Measurements from ENCODE around the gene HDC.

Gene HDC

GRCh38 chr15:50227076-50227475 lies 38.5 kb downstream of the HDC start:
- no peak for DNase-seq (ENCODE audit: low spot score)

DNA sequence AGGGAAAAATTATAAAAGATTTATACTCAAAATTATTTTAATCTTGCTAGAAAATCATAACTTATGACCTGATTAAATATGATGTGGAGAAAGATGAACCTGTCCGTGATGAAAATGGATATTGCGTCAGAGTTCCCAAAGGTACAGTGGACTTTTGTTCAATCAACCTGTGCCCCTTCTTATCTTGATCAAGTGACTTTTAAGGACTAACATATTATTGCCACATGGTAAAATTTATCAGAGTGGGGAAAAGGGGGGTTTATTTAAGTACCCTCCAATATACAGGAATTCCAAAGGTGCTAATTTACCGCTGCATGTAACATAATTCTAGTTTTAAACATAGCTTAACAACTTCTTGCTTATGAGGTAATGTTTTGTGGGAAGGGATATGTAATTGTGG lies 39.6 kb downstream of the HDC start:
- no peak for DNase-seq (ENCODE audit: low spot score)

- no peak for DNase-seq (ENCODE audit: low spot score)
Observed at GRCh38 chr15:50225057-50225456, 40.5 kb downstream of the HDC start.

DNA sequence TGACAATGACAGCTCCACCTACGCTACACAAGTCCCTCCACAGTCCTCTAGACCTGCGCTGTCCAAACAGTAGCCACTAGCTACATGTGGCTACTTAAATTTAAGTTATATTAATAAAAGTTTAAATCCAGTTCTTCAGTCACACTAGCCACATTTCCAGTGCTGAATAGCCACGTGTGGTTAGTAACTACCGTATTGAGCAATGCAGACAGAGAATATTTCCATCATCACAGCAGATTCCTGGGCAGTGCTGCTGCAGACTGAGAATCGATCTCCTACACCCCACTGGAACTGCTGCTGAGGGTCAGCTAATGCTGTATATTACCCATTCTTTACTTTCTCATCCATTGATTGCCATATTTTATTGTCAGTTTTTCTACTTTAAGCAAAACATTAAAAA lies 40.9 kb downstream of the HDC start:
- DNase-seq (ENCODE audit: low spot score): no peak

- no peak for DNase-seq (ENCODE audit: low spot score)
Observed at GRCh38 chr15:50222181-50222580, 43.3 kb downstream of the HDC start.

- no peak for DNase-seq (ENCODE audit: low spot score)
Observed at GRCh38 chr15:50219820-50220219, 45.7 kb downstream of the HDC start.

DNA sequence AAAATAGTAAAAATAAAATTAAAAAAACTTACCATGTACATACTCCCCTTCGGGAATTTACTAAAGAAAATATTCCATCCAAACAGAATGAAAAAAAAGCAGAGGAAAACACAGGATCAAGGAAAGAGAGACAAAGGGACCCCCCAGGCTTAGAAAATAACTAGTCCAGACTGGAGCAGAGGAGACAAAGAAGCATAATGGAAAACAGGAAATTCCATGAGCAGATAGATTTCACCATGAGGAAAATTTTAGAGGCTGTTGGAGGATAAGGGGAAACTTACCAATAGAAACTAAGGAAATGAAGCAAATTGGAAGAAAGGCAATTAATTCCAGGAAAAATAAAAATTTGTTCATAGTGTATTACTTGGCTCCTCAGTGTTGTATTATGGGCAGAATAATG lies 46.8 kb downstream of the HDC start:
- DNase-seq (ENCODE audit: low spot score): no peak

DNA sequence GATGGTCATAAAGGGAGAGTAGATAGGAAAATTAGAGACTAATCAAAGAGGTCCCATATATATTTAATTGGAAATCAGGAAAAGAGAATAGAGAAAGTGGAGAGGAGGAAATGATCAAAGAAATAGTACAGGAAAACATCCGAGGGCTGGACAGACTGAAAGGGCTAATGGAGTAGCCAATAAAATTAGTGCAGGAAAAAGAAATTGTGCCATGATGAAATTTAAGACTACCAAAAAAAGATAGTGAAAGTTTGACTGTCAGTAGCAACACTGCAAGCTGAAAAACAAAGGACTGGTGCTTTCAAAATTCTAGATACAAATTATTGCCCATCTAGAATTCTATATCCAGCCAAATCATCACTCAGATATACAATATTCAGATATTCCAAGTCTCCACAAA lies 47.2 kb downstream of the HDC start:
- DNase-seq (ENCODE audit: low spot score): no peak

DNA sequence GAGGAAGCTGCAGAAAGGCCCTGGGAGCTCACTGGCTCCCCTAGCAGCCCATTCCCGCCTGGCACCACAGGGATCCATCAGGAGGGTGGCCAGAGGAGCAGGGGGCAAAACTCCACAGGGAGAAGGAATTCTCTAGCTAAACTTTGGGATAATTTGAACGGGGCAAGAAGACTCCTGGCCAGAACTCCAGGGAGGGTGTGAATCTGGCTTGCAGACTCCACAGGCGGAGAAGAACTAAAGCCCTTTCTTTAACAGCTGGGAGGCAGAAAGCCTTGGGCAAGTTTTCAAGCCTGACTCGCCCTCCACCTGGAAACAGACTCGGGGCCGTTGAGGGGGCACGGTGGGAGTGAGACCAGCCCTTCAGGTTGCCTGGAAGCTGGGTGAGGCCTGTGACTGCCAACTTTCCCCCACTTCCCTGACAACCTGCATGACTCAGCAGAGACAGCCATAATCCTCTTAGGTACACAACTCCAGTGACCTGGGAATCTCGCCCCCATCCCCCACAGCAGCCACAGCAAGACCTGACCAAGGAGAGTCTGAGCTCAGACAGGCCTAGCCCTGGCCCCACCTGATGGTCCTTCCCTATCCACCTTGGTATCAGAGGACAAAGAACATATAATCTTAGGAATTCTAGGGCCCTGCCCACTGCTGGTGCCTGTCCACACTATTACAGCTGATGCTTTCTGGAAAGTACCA lies 54.9 kb downstream of the HDC start:
- DNase-seq (ENCODE audit: low spot score): no peak

DNA sequence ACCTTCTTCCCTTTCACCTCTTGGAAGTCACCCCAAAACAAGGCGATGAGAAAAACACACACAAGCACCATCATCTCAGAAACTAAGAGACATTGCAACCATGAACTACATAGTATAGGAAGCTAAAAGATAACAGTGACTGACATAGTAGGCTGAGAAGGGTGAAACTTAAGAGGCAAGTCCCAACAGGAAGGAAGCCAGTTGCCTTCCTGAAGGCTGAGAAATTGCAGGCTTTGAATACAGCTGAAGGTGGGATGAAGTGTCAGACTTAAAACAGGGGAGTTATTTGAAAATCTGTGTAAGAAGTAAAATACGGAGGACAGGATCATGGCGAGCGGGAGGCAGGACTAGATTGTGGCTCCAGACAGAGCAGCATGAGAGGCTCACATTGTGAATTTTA lies 55.7 kb downstream of the HDC start:
- no peak for DNase-seq (ENCODE audit: low spot score)

DNA sequence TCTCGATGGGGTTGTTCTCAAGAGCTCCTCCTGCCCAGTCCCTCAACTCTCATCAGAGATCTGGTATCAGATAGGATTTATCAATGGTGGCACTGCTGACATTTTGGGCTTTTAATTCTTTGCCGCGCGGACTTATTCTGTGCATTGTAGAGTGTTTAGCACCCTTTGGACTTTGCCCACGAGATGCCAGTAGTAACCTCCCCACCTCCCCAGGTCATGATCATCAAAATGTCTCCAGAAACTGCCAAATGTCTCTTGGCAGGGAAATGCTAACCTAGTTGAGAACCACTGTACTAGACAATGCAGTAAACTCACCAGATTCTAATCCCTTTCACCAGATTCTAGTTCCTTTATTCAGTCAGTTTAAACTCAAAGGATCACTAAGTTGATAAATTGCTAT lies 59.5 kb downstream of the HDC start:
- no peak for DNase-seq (ENCODE audit: low spot score)

DNA sequence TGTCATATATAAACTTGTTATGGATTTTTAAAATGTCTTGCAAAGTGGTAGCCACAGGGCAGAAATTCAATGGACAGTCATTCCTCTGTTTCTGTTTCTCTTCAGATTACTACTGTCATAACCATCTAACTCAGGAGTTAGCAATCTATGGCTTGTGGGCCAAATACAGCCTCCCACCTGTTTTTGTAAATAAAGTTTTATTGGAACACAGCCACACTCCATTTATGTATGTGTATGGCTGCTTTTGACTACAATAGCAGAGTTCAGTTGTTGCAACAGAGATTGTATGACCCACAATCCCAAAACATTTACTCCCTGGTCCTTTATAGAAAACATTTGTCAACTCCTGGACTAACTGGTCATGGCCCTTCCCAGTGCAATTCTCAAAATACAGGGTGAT lies 63.5 kb downstream of the HDC start:
- DNase-seq (ENCODE audit: low spot score): no peak

DNA sequence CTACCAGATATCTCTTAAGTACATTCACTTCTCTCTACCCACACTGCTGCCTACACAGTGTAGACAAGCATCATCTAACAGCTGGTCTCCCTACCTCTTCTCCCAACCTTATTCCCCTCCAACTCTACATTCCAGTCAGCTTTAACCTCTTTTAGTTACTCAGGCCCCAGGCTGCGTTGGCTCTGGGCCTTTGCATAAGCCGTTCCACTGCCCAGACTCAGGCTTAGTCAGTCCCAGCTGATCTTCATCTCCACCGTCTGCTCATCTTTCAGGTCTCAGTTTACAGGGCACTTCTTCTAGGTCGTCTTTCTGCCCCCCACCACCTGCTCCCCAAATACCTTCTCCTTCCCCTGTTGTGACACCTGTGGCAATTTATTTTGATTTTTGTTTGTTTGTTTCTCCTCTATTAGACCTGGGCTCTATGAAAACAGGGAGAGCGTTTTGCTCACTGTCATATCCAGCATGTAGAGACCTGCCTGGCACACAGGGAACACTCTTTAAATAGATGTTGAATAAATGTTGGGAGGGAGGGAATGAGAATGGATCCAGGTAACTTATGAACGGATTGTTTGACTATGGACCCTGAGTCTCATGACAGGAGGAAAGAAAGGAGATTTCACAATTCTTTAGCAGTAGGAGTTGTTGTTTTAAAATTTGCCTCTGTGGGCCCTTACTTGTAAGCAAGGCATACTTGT lies 72.5 kb downstream of the HDC start:
- DNase-seq (ENCODE audit: low spot score): no peak

DNA sequence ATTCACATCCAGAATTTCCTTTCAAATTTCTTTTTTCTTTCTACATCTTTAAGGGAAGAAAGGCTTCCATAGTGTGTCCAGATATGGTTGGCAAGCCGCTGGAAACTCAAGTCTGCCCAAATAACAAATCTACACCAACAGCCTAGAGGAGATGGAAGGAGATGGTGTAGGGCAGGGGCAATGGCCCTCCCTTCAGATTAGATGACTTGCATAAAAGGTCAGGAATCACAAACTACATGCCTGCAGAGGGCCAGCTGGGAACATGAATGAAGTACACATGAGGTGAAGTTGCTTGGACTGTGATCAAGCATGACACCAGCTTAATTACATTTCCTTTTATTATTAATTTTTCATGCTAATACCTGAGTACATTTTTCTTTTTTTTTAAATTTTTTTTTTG lies 73.4 kb downstream of the HDC start:
- no peak for DNase-seq (ENCODE audit: low spot score)
